ENCODE data around the gene CHTF18. TPM values are rescaled to one million over a fixed set of nuclear protein-coding genes. Genes with fewer than 3 reads are reported as not detected.
"Not testable (repeated sequence)": the region's sequence is repeated elsewhere in the genome, so short reads cannot be mapped to it uniquely, and the experiment has no call there.

CHTF18 gene
- total RNA-seq, 2 experiments from 2014 or later: 30.7 to 31.1 TPM

DNA sequence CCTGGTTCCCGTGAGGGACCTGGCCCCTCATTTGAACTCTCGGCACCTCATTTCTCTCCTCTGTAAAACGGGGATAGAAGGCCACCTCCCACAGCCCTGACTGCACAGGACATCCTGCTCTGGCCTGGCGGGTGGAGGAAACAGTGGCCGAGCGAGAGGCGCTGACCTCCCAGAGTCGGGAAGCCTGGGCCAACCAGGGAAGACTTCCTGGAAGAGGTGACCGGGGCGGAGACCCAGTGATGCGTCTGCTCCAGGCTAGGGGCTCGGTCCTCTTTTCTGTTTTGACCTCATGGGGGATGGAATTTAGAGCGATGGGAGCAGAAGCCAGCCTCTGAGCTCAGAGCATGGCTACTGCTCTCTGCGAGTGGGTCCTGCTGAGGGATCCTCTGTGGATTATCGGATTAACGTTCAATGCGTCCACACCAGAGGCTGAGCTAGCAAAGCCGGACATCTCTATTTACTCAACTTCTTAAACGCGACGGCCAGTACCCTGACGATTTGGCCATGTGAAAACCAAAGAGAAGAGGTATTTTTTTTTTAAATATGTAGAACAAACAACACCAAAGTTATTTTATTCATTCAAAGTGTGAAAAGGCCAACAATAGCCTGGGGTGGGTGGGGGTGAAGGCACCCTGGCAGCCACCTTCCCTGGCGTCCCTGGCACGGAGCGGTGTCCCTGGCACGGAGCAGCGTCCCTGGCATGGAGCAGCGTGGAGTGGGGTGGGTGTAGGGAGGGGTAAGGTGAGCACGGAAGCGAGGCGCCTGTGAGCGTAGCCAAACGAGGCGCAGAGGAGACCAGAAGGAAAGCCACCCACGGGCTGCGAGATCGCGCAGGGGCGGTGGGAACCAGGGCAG is 37.0 kb upstream of the CHTF18 start:
- no peaks in the 10 kb centered on the region for H3K36me3 Mint-ChIP-seq (ENCODE audit: low read depth)
- no peaks in the 10 kb centered on the region for H3K36me3 ChIP-seq (ENCODE audit: insufficient read depth, low read length)
- ChIA-PET POLR2A (no interaction called here), CTCF (no interaction called here)
- no peaks in the 10 kb centered on the region for H3K9me3 Mint-ChIP-seq
- TF ChIP-seq, protein P1, sequence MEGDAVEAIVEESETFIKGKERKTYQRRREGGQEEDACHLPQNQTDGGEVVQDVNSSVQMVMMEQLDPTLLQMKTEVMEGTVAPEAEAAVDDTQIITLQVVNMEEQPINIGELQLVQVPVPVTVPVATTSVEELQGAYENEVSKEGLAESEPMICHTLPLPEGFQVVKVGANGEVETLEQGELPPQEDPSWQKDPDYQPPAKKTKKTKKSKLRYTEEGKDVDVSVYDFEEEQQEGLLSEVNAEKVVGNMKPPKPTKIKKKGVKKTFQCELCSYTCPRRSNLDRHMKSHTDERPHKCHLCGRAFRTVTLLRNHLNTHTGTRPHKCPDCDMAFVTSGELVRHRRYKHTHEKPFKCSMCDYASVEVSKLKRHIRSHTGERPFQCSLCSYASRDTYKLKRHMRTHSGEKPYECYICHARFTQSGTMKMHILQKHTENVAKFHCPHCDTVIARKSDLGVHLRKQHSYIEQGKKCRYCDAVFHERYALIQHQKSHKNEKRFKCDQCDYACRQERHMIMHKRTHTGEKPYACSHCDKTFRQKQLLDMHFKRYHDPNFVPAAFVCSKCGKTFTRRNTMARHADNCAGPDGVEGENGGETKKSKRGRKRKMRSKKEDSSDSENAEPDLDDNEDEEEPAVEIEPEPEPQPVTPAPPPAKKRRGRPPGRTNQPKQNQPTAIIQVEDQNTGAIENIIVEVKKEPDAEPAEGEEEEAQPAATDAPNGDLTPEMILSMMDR (IDR thresholded peaks at IDR 0.05): no peak
- H3K27ac Mint-ChIP-seq: no peak overlapping the region
- DNase-seq (peak in 1 of 14 experiments; percentile 7), ATAC-seq (ENCODE audit: poor library complexity) (no peak)
- intact Hi-C loops (cut with DNase I, micrococcal nuclease): no loop called here
- no peak overlapping the region for H3K4me3 Mint-ChIP-seq
- H3K27me3 Mint-ChIP-seq: peaks cover 5% of the 10 kb centered on the region
- no peak overlapping the region for H3K27ac ChIP-seq (ENCODE audit: low read depth in 1 of 2, low read length in 2 of 2)
- H3K9me3 ChIP-seq (ENCODE audit: control insufficient read depth in 1 of 2, insufficient read depth in 1 of 2, low read length in 2 of 2): no peaks in the 10 kb centered on the region
- no peak overlapping the region for H3K4me3 ChIP-seq (ENCODE audit: low read length)
- H3K27me3 ChIP-seq (ENCODE audit: control insufficient read depth in 1 of 2, insufficient read depth in 2 of 2, low read length in 2 of 2): no peaks in the 10 kb centered on the region
- H3K4me1 ChIP-seq (ENCODE audit: insufficient read depth, low read length): peaks cover 7% of the 10 kb centered on the region
- H3K4me1 Mint-ChIP-seq (ENCODE audit: low read depth): no peaks in the 10 kb centered on the region

DNA sequence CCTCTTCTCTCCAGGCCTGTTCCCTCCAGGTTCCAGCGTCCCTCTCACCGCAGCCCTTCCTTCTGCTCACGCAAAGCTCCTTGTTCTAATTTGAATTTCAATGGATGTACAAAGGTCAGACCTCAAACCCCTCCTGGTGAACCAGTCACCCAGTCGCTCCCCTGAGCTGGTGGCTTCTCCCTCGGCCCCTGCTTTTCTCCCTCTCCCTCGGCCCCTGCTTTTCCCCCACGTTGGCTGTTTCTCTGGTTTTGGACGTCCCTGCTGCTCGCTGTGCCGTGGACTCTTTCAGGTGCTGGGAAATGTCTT is 36.5 kb upstream of the CHTF18 start:
- H3K4me3 Mint-ChIP-seq: no peak overlapping the region
- H3K27me3 ChIP-seq (ENCODE audit: control insufficient read depth in 1 of 2, insufficient read depth in 2 of 2, low read length in 2 of 2): no peaks in the 10 kb centered on the region
- H3K27ac Mint-ChIP-seq: no peak overlapping the region
- H3K4me1 ChIP-seq (ENCODE audit: insufficient read depth, low read length): peaks cover 7% of the 10 kb centered on the region
- no peaks in the 10 kb centered on the region for H3K36me3 ChIP-seq (ENCODE audit: insufficient read depth, low read length)
- peaks cover 5% of the 10 kb centered on the region for H3K27me3 Mint-ChIP-seq
- no peak for ATAC-seq (ENCODE audit: poor library complexity)
- no peaks in the 10 kb centered on the region for H3K9me3 ChIP-seq (ENCODE audit: control insufficient read depth in 1 of 2, insufficient read depth in 1 of 2, low read length in 2 of 2)
- DNase-seq: no peak
- intact Hi-C loops (cut with DNase I, micrococcal nuclease): no loop called here
- TF ChIP-seq, protein P1 (IDR thresholded peaks at IDR 0.05): no peak
- H3K36me3 Mint-ChIP-seq (ENCODE audit: low read depth): no peaks in the 10 kb centered on the region
- H3K9me3 Mint-ChIP-seq: no peaks in the 10 kb centered on the region
- H3K4me1 Mint-ChIP-seq (ENCODE audit: low read depth): no peaks in the 10 kb centered on the region
- CTCF ChIA-PET: no interaction called here
- POLR2A ChIA-PET: no interaction called here
- no peak overlapping the region for H3K27ac ChIP-seq (ENCODE audit: low read depth in 1 of 2, low read length in 2 of 2)
- no peak overlapping the region for H3K4me3 ChIP-seq (ENCODE audit: low read length)

DNA sequence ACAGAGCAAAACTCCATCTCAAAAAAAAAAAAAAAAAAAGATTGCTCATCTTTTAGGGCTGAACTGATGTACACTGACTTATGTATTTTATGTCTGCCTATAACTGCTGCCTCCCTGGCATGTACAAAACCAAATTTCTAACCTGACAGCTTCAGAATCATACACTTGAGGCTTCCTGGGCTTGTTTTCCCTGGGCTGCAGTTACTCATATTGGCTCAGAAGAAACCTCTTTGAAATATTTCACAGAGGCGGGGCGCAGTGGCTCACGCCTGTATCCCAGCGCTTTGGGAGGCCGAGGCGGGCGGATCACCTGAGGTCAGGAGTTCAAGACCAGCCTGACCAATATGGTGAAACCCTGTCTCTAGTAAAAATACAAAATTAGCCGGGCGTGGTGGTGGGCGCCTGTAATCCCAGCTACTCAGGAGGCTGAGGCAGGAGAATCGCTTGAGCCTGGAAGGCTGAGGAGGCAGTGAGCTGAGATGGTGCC is 34.3 kb upstream of the CHTF18 start:
- H3K36me3 Mint-ChIP-seq (ENCODE audit: low read depth); H3K4me1 ChIP-seq (ENCODE audit: insufficient read depth, low read length); intact Hi-C loops (cut with DNase I, micrococcal nuclease); H3K27me3 ChIP-seq (ENCODE audit: control insufficient read depth in 1 of 2, insufficient read depth in 2 of 2, low read length in 2 of 2); H3K9me3 Mint-ChIP-seq; CTCF ChIA-PET; H3K9me3 ChIP-seq (ENCODE audit: control insufficient read depth in 1 of 2, insufficient read depth in 1 of 2, low read length in 2 of 2); H3K27ac Mint-ChIP-seq; DNase-seq; POLR2A ChIA-PET; H3K4me3 Mint-ChIP-seq; H3K27me3 Mint-ChIP-seq; H3K36me3 ChIP-seq (ENCODE audit: insufficient read depth, low read length); H3K27ac ChIP-seq (ENCODE audit: low read depth in 1 of 2, low read length in 2 of 2); ATAC-seq (ENCODE audit: poor library complexity); H3K4me1 Mint-ChIP-seq (ENCODE audit: low read depth); H3K4me3 ChIP-seq (ENCODE audit: low read length): not testable (repeated sequence)

DNA sequence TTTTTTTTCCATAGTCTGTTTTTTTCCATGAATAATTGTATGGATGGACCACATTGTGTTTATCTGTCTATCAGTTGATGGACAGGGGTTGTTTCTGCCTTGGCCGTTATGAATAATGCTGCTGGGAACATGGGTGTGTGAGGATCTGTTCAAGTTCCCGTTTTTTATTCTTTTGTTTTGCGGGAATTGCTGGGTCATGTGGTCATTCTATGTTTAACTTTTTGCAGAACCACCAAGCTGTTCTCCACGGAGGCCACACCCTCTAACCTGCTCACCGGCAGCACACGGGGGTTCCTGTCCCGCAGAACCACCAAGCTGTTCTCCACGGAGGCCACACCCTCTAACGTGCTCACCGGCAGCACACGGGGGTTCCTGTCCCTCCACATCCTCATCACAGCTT is 33.8 kb upstream of the CHTF18 start:
- intact Hi-C loops (cut with DNase I, micrococcal nuclease): no loop called here
- ChIA-PET CTCF (no interaction called here), POLR2A (interaction anchor here (0.6 kb wide), 1 partner anchor 152 kb away, joined by 4 read pairs; no protein-coding TSS in a partner anchor)
- no peaks in the 10 kb centered on the region for H3K9me3 Mint-ChIP-seq
- H3K27me3 Mint-ChIP-seq: peaks cover 5% of the 10 kb centered on the region
- H3K27ac Mint-ChIP-seq: no peak overlapping the region
- no peaks in the 10 kb centered on the region for H3K4me1 Mint-ChIP-seq (ENCODE audit: low read depth)
- H3K36me3 Mint-ChIP-seq (ENCODE audit: low read depth): no peaks in the 10 kb centered on the region
- H3K9me3 ChIP-seq (ENCODE audit: control insufficient read depth in 1 of 2, insufficient read depth in 1 of 2, low read length in 2 of 2): no peaks in the 10 kb centered on the region
- TF ChIP-seq, protein P1 (IDR thresholded peaks at IDR 0.05): no peak
- no peak overlapping the region for H3K27ac ChIP-seq (ENCODE audit: low read depth in 1 of 2, low read length in 2 of 2)
- peaks cover 7% of the 10 kb centered on the region for H3K4me1 ChIP-seq (ENCODE audit: insufficient read depth, low read length)
- no peak overlapping the region for H3K4me3 ChIP-seq (ENCODE audit: low read length)
- H3K36me3 ChIP-seq (ENCODE audit: insufficient read depth, low read length): no peaks in the 10 kb centered on the region
- H3K27me3 ChIP-seq (ENCODE audit: control insufficient read depth in 1 of 2, insufficient read depth in 2 of 2, low read length in 2 of 2): no peaks in the 10 kb centered on the region
- peak; percentile 68 for ATAC-seq (ENCODE audit: poor library complexity)
- no peak overlapping the region for H3K4me3 Mint-ChIP-seq
- DNase-seq: peak in 3 of 14 experiments; percentile 24 to 33 (median 30)

Data from CD4-positive, alpha-beta T cell (primary cell).